GM18498 (cell line): ENCODE results near the gene EZH2.

ENCODE experiments used
- ATAC-seq: cut with Tn5 transposase; IDR thresholded peaks from one replicate; pipeline ENCODE4 v1.9.1; 2021; ENCODE audit warnings: mild to moderate bottlenecking, moderate library complexity; ENCODE audit not compliant: unreplicated experiment

The EZH2 gene

DNA sequence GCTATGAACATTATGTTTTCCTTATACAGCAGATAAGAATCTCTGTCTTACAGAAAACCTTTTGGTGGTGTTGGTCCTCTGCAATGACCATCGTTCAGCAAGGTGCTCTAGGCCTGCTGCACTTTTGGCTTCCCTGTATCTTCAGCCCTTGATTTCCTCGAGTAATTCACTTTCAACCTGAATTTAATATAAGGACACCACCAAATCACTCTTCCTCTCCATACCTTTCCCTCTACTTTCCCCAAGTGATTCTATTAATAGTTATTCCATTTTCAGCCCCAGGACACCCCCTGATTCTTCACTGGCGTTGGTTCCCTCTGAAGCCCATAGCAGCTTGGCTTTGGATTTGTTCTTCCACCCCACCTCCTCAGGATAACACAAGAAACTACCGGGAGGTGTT is 72.2 kb downstream of the EZH2 start:
- ATAC-seq = no peak

DNA sequence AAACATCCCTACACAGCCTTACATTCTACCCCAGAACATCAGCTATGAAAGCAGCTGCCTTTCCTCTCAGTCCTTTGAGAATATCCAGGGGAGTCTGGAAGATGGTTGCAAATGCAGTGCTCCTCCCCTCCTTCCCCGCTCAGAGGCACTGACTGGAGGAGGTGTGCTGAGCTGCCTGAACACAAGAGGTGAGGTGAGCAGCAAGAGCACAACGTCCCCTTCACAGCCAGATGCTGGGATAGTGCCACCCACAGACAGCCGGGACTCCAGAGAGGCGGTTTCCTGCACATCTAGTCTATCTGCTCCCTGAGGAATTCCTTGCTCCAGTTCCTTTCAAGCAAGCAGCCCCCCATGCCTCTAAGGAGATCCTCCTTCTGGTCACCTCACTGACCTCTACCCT is 74.2 kb downstream of the EZH2 start:
- no peak for ATAC-seq

DNA sequence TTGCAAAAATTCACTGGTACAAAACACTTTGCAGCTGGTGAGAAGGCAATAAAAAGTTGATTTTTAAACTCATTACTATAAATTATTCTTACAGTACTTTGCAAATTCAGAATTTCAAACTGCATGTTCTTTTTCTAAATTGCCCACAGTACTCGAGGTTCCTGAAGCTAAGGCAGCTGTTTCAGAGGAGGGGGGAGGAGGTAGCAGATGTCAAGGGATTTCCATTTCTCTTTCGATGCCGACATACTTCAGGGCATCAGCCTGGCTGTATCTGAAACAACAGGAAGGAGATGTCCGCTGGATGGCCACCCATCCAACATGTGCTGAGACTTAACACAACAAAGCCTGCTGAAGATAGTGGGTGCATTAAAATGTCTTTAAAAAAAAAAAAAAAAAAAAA is 76.7 kb downstream of the EZH2 start:
- no peak for ATAC-seq

DNA sequence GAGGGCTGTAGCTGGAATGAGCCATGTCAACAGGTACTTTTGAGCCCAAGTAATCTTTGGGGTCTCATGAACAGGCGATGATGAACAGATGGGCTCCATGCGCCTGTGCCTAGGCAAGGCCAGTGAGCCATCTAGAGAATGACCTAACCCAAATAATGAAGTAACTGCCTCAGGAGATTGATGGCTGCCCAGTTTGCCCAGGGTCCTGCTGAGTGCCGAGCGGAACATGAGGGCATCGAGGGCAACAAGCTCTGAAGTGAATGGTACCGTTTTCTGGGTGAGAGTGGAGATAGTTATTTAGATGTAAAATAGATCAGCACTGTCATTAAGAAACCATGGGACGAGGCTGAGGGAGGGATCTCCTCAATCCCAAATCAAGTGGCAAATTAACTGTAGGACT is 77.9 kb downstream of the EZH2 start:
- no peak for ATAC-seq

DNA sequence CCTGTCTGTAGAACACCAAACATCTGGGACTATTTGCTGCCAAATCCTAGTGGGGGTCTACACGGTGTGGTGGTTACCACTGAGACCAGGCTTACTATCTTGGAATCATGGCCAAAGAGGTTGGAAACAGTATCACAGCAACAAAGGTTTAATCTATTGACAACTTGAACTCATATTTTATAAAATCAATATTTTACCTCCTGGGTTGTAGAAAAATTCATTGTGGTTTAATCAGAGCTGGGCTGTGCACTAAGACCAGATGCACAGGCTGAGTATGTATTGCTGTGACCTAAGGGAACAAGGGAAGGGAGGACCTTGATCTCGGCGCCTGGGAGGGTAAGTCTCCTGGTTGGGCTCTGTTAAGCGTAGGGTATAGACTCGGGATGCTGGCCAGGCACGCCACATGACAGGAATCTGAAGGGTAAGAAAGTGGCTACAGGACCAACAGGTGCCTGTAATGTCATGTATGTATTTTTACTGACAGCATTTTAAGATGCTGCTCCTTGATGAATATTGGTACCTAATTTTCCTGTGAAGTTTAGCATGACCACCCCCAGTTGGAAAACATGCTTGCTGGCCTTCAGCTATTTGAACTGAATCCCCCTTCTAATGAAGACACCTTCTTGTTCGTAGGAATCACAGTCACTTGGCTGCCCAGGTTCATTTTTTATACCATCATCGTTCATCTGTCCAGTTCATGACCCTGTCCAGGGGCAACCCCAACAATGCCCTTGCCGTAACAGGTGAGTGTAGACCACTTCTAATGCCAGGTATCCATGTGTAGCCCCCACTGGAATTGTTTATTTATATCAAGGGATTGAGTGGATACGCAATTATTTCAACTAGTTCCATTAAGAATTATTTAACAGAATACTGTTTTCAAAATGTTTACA is 79.5 kb downstream of the EZH2 start:
- ATAC-seq = no peak

DNA sequence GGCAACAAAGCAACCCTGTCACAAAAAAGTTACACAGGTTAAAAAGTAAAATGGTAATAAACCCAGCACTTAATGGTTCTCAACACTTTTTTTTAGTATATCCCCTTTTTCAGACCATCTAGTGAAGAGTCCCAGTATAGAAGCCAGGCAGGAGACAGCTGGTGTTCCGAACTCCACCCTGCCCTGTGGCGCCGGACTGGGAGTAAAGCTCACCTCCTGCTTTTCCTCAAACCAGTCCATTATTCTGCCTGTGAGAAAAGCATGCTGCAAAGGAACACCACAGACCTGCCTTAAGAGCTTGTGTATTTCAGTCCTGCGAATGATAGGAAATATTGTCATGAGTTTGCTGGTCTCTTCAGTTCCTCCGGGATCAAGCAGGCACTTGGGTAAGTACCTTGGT is 81.0 kb downstream of the EZH2 start:
- no peak for ATAC-seq

DNA sequence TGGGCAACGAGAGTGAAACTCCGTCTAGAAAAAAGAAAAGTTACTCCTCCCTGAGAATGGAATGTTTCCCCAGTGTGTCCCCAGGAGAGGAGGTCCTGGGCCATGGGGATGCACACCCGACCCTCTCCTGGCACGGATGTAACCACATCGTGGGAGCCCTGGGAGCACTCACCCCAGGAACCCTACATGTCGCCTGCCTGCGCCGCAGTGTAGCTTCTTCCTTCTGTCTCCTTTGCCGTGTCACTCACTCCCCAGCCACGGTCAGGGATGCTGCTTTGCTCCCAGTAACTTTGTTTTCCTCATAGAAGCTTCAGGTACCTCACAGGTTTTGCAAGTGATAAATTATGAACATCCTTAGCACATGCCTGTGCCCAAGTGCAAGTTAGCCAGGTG is 82.0 kb downstream of the EZH2 start:
- ATAC-seq = no peak

DNA sequence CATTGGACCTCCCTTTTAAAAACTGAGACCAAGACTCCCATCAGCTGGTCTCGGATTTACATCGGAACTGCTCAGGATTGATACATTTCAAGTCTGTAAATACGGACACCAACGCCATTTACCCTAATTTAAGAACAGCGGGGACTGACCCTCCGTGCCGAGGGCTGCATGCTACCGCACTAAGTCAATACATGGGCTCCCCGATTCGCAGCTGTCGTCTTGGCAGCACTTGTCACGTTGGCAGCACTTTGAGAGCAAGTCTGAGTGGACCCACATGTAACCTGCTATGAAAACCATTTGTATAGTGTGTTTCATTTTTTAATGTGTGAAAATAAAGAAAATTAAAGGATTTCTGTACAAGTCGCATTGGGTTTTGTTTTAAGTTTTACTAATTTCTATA is 83.4 kb downstream of the EZH2 start:
- no peak for ATAC-seq

DNA sequence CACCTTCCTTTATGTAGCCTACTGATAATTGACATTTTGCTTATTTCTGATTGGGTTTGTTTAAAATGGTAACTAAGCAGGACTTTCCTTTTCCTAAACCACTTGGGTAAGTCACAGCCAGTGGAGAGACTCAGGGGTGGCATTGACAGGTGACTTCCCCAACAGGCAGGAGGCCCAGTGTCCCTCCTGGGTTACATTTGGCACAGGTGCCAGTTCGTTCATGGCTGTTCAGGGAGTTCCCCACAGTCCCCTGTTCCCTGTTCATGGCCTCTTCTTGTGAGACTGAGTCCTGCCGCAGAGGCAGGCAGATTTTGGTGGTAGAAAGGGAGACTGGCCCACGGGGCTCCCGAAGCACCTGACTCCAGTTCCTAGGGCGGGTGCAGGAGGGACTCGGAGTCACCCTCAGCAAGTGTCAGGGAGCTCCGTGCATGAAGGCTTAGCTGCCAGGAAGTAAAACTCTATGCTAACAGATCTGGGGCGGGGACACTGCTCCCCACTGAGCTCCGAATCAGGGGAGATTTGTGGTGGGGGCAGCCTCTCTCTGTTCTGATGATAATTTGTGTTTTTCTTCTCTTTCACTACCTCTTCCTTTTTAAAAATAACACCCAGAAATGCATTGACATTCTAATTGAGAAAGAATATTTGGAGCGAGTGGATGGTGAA is 84.1 kb downstream of the EZH2 start:
- ATAC-seq = no peak

DNA sequence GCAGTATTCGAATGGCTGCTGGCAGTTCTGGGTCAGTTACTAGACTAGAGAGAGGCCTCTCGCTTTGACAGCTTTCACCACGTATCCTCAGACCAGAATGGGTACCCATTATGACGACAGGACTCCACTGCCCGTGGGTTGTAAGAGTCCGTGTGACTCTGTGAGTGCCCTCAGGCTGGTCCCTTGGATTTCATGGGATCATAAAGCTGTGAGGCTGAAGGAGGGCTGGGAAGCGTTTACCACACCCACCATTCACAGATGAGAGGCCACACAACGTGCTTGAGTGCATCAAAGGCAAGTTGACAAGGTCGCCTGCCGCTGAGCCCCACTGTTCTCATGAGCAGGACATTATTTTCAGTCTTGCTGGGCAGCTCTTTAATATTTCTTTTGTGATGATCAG is 87.2 kb downstream of the EZH2 start:
- no peak for ATAC-seq

DNA sequence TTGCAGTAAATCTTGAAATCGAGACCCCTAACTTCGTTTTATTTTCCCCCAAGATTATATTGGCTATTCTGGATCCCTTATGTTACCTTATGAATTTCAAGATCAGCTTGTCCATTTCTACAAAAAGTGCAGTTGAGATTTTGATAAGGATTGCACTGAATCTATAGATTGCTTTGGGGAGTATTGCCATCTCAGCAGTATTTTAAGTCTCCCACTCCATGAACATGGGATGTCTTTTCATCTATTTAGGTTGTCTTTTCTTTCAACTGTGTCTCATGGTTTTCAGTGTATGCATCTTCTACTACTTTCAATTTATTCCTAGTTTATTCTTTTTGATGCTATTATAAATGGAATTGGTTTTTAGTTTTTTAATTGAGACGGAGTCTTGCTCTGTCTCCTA is 89.6 kb downstream of the EZH2 start:
- ATAC-seq = no peak

DNA sequence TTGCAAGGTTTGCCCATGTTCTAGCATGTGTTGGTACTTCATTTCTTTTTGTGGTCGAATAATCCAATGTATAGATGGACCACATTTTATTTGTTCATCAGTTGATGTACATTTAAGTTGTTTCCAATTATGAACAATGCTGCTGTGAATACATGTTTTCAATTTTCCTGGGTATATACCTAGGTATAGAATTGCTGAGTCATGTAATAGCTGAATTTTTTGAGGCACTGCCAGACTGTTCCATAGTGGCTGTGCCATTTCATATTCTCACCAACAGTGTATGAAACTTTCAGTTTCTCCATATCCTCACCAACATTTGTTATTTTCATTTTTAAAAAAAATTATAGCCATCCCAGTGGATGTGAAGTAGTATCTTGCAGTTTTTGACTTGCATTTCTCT is 90.5 kb downstream of the EZH2 start:
- no peak for ATAC-seq

DNA sequence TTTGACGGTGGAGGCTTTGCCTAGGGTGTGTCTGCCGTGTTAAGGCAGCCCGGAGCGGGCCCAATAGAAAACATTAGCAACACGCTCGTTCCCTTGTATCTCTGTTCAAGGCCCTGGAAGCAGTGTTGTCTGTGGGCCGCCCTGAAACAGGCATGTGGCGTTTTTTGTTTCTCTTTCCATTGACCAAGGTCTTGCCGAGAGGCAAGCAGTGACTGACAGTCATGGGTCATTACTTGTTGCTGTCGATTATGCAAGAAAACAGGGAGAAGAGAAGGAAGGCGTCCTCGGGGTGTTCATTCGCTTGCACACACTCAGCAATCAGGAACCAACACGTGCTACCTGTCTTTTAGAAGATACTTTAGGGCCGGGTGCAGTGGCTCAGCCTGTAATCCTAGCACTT is 92.5 kb downstream of the EZH2 start:
- ATAC-seq = no peak

DNA sequence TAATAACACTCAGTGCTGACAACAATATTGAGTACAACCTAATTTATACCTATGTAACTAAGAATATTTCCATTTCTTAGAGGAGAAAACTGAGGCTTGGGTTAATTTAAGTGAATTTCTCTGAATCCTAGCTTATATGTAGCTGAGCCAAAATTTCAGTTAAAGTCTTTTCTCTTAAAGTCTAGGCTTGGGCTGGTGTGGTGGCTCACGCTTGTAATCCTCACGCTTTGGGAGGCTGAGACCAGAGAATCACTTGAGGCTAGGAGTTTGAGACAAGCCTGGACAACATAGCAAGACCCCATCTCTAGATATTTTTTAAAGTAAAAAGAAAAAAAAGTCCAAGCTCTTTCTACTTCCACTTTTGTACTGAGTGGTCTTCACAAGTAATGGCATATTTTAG is 93.2 kb downstream of the EZH2 start:
- no peak for ATAC-seq

DNA sequence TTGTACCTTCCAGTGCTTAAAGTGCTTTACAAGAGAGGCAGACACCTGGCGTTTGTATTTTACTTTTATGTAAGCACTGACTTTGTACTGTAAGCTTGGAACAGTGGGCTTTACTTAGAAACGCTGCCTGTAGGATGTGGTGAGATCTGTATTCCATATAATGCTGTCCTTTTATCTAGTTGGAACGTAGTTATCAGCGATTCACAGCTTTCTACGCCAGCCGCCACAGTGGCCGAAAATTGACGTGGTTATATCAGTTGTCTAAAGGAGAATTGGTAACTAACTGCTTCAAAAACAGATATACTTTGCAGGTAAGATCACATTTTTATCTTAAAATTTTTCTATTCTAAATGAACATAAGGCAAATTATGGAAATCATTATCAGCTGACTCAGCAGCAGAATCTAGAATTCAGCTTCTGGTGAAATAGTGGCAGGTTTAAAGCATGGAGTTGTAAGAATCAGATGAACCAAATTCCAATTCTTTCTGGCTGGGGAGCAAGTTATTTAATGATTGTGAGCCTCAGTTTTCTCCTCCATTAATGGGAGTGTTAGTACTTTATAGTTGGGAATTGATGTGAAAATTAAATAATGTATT is 93.9 kb downstream of the EZH2 start:
- no peak for ATAC-seq

DNA sequence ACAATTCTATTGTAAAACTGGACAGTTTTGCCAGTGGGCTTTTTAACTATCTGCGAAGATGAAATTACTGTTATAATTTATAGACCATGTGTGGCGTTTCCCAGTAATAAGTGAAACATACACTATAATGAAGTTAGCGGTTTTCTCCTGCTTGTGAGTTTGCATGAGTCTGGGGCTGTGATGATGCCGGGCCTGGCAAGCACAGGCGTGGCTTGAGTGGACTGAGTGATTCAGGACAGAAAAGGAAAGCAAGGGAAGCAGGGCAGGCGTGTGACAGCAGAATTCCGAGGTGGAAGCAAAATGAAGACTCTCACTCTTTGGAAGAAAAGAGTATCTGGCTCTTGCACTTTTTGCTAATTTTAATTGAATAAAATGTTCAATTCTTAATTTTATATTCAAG is 94.9 kb downstream of the EZH2 start:
- no peak for ATAC-seq

DNA sequence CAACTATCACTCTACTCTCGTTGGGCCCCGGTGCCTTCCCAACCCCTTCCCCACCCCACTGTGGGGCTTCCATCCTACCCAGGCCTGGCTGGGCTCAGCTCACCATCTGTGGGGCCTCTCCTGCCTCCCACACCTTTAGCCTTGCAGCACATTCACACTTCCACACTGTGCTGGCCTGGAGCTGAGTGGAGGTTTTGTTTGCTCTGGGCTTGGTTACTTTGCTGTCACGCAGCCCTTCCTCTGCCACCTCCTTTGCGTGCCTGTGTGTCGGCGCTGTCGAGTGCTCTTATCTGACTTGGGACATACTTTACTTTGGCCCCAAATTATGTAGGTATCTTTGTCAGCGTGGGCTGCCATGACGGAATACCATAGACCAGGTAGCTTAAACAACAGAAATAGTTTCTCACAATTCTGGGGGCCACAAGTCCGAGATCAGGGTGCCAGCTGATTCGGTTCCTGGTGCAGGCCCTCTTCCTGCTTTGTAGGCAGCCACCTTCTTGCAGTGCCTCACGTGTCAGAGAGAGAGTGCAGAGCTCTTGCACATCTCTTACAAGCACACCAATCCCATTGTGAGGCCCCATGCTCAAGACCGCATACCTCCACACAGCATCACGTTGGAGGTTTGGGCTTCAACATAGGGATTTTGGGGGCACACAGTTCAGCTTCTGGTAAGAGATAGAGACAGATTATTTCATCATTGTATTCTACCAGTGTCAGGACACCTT is 96.4 kb downstream of the EZH2 start:
- ATAC-seq = no peak

DNA sequence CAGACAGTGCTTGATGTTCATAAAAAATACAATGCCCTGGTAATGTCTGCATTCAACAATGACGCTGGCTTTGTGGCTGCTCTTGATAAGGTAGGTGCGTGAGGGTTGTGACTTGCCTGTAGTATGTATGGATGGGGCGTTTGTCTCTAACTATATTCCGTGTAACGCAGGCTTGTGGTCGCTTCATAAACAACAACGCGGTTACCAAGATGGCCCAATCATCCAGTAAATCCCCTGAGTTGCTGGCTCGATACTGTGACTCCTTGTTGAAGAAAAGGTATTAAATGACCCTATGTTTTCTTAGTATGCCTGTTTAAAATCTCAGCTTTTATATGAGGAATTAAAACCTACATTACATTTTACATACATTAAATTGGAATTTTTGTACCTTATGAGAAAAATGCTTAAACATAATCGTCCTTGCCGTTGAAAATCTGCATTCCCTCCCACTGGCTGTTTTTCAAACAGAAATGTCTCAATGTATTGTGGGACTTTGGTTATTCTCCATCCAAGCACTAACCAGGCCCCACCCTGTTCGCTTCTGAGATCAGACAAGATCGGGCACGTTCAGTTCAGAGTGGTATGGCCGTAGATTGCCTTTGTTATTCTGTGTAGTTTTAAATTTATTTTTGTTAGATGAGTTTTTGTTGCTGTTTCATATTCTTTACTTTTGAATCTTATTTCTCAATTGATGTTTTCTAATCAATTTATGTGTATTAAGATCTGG is 100.1 kb downstream of the EZH2 start:
- ATAC-seq = no peak

DNA sequence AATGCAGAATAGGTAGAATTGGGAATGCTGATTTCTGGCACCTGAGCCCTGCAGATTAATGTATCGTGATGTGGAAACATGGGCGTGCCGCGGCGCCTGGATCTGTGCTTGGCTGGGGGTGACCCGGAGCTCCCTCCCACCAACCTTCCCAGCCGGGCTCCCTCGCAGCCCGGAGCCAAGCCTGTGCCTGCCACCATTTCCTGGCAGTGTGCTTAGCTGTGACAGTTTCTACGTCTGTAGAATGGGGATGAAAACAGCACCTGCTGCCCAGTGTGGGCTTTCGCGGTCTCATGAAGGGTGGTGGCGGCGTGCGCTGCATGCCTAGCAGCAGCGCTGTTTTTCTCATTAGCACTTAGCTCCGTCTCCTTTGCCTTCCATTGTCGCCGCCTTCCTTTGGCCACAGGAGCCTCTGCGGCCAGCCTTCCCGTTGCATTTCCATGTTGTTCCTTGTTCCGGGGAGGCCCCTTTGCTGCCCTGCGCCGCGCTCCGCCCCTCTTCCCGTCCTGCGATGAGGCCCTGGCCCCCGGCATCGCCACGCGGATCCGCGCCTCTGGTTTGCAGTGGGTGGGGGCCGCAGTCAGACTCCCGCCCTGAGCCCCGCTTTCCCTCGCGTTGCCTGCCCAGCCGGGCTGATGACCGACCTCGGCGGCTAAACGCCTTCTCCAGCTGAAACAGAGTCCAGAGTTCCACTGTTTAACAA is 101.2 kb downstream of the EZH2 start:
- ATAC-seq = no peak

DNA sequence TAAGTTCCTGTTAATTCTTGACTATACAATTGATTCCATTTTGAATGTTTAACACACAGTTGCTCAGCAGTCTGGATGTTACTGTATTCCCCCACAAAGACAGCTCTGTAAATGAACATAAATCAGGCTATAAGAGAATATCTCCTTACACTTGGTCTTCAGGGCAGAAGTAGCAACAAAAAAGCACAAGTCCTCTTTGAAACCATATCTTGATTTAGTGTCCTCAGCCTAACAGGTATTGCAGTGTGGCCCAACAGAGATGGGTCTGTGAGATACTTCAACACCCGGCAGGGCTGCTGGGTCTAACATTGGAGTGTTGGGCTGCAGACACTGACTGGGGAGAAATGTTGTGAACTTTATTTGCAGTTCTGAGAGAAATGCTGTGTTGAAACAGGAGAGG is 109.6 kb downstream of the EZH2 start:
- no peak for ATAC-seq
